ENCODE results near the gene HDAC10.

GRCh38 chr22:50227579-50228215 is 23.4 kb downstream of the HDAC10 start:
- TF ChIP-seq CTCF (IDR thresholded peaks at IDR 0.05; ENCODE audit: insufficient read depth, low read length), result no peak
- TF ChIP-seq POLR2AphosphoS5 (IDR thresholded peaks at IDR 0.05; ENCODE audit: low read depth), result no peak
- no peak for TF ChIP-seq REST (IDR thresholded peaks at IDR 0.05; ENCODE audit: insufficient replicate concordance, low read depth)
- no peak for TF ChIP-seq GABPA (IDR thresholded peaks at IDR 0.05; ENCODE audit: low read depth)
- no peak for TF ChIP-seq SPI1 (IDR thresholded peaks at IDR 0.05; ENCODE audit: borderline replicate concordance, low read depth)
